Activated CD8-positive, alpha-beta T cell treated with anti-CD3 and anti-CD28 coated beads, Interleukin-2, amount 10 ng/mL, durations not matched to agents 7 days and 5 days (primary cell): ENCODE results near the gene RNASE13. TPM values are rescaled to one million over a fixed set of nuclear protein-coding genes. Genes with fewer than 3 reads are reported as not detected.
A peak's percentile ranks its signal among the peaks of the same experiment; 100 is the strongest.
"Not testable (repeated sequence)": the region's sequence is repeated elsewhere in the genome, so short reads cannot be mapped to it uniquely, and the experiment has no call there.

ENCODE experiments used
- ATAC-seq: fragments of 150-1000 bp; cut with Tn5 transposase; one replicate; pipeline ENCODE4 v1.10.0; 2021; ENCODE audit warnings: moderate library complexity
- CTCF ChIA-PET: fragments of 350-600 bp; sonication (Branson Sonifier 250); formaldehyde crosslinking; loops from one replicate; lab custom pipeline; 2021; ENCODE audit warnings: antibody characterized with exemption; lab: Charles Lee
- POLR2A ChIA-PET: fragments of 350-600 bp; sonication (Branson Sonifier 250); formaldehyde crosslinking; loops from one replicate; lab custom pipeline; 2021; ENCODE audit warnings: antibody characterized with exemption; lab: Charles Lee
- DNase-seq: peaks from one replicate; pipeline ENCODE4 v3.0.0-alpha.2; 2020
- H3K27ac Mint-ChIP-seq: one replicate; pipeline ENCODE4 v1.8.0; 2021; ENCODE audit warnings: mild to moderate bottlenecking, mixed read lengths
- H3K27me3 Mint-ChIP-seq: one replicate; pipeline ENCODE4 v1.8.0; 2021; ENCODE audit warnings: low read depth, mixed read lengths
- H3K36me3 Mint-ChIP-seq: one replicate; pipeline ENCODE4 v1.8.0; 2021; ENCODE audit warnings: low read depth, mixed read lengths
- H3K4me1 Mint-ChIP-seq: one replicate; pipeline ENCODE4 v1.8.0; 2021; ENCODE audit warnings: low read depth, mixed read lengths
- H3K4me3 Mint-ChIP-seq: one replicate; pipeline ENCODE4 v1.8.0; 2021; ENCODE audit warnings: mild to moderate bottlenecking, mixed read lengths
- H3K9me3 Mint-ChIP-seq: one replicate; pipeline ENCODE4 v1.8.0; 2022; ENCODE audit warnings: mixed read lengths; ENCODE audit not compliant: insufficient read depth
- total RNA-seq, 2 experiments: library from RNA; stranded (reverse); gene quantifications; one replicate each; pipeline ENCODE4 v1.2.3, GENCODE V29; 2021

RNASE13 gene
- total RNA-seq, 2 experiments from 2014 or later, result not detected

- H3K27ac Mint-ChIP-seq, result no peak overlapping the region
- POLR2A ChIA-PET, result no interaction called here
- H3K4me3 Mint-ChIP-seq, result no peak overlapping the region
- CTCF ChIA-PET, result interaction anchor here (1.8 to 6.3 kb wide), 5 partner anchors 14 to 86 kb away, joined by 6 to 126 read pairs (median 22); partner anchors contain the start of genes RNASE13, SLC39A2 and TPPP2
- ATAC-seq, result no peak
- no peak for DNase-seq
- H3K36me3 Mint-ChIP-seq, result no peaks in the 10 kb centered on the region
- H3K9me3 Mint-ChIP-seq, result no peaks in the 10 kb centered on the region
- H3K4me1 Mint-ChIP-seq, result no peaks in the 10 kb centered on the region
- H3K27me3 Mint-ChIP-seq, result peaks cover 10% of the 10 kb centered on the region
Observed at GRCh38 chr14:21017528-21018245, 16.9 kb downstream of the RNASE13 start.

GRCh38 chr14:21016413-21017190 lies 18.0 kb downstream of the RNASE13 start:
- POLR2A ChIA-PET, result no interaction called here

GRCh38 chr14:21015312-21015711 lies 19.3 kb downstream of the RNASE13 start:
- Mint-ChIP-seq H3K9me3 (no peaks in the 10 kb centered on the region), H3K4me3 (no peak overlapping the region), H3K27me3 (peaks cover 21% of the 10 kb centered on the region), H3K4me1 (no peaks in the 10 kb centered on the region), H3K36me3 (no peaks in the 10 kb centered on the region), H3K27ac (no peak overlapping the region)
- CTCF ChIA-PET, result interaction anchor here (0.9 to 9.2 kb wide), 36 partner anchors 8 to 287 kb away, joined by 3 to 193 read pairs (median 8); partner anchors contain the start of genes ARHGEF40, NDRG2, RNASE13 and RNASE7
- POLR2A ChIA-PET, result interaction anchor here (1.0 to 1.5 kb wide), 2 partner anchors 25 to 89 kb away, joined by 3 to 6 read pairs; no protein-coding TSS in a partner anchor
- no peak for DNase-seq
- no peak for ATAC-seq

More at GRCh38 chr14:21016413-21017190, 18.0 kb downstream of the RNASE13 start:
- Mint-ChIP-seq H3K27me3 (peaks cover 15% of the 10 kb centered on the region), H3K27ac (no peak overlapping the region), H3K4me3 (no peak overlapping the region), H3K9me3 (no peaks in the 10 kb centered on the region), H3K36me3 (no peaks in the 10 kb centered on the region), H3K4me1 (no peaks in the 10 kb centered on the region)
- ATAC-seq (no peak), DNase-seq (no peak)
- CTCF ChIA-PET, result interaction anchor here (2.5 to 9.2 kb wide), 8 partner anchors 15 to 87 kb away, joined by 22 to 193 read pairs (median 122); partner anchors contain the start of genes RNASE13, RNASE7, SLC39A2 and TMEM253

- peaks cover 21% of the 10 kb centered on the region for H3K27me3 Mint-ChIP-seq
- CTCF ChIA-PET, result interaction anchor here (0.6 to 9.2 kb wide), 40 partner anchors 9 to 953 kb away, joined by 3 to 193 read pairs (median 6); partner anchors contain the start of genes ARHGEF40, NDRG2, OR5AU1 and RNASE13
- POLR2A ChIA-PET, result interaction anchor here (1.0 to 1.5 kb wide), 2 partner anchors 25 to 89 kb away, joined by 3 to 6 read pairs; no protein-coding TSS in a partner anchor
- peak; percentile 82 for DNase-seq
- H3K36me3 Mint-ChIP-seq, result no peaks in the 10 kb centered on the region
- H3K4me1 Mint-ChIP-seq, result no peaks in the 10 kb centered on the region
- H3K27ac Mint-ChIP-seq, result no peak overlapping the region
- no peak overlapping the region for H3K4me3 Mint-ChIP-seq
- ATAC-seq, result peak; percentile 80
- no peaks in the 10 kb centered on the region for H3K9me3 Mint-ChIP-seq
Observed at GRCh38 chr14:21014761-21015190, 19.8 kb downstream of the RNASE13 start.

- ChIA-PET CTCF (interaction anchor here (1.4 to 9.2 kb wide), 4 partner anchors 30 to 92 kb away, joined by 4 to 193 read pairs (median 155); partner anchors contain the start of genes RNASE7 and TMEM253), POLR2A (no interaction called here)
- H3K9me3 Mint-ChIP-seq, result no peaks in the 10 kb centered on the region
- no peaks in the 10 kb centered on the region for H3K4me1 Mint-ChIP-seq
- H3K27me3 Mint-ChIP-seq, result peaks cover 21% of the 10 kb centered on the region
- no peak overlapping the region for H3K4me3 Mint-ChIP-seq
- ATAC-seq (no peak), DNase-seq (no peak)
- no peak overlapping the region for H3K27ac Mint-ChIP-seq
- no peaks in the 10 kb centered on the region for H3K36me3 Mint-ChIP-seq
Observed at GRCh38 chr14:21011136-21011535, 23.5 kb downstream of the RNASE13 start.

- H3K4me1 Mint-ChIP-seq, H3K4me3 Mint-ChIP-seq, H3K36me3 Mint-ChIP-seq, DNase-seq, H3K27ac Mint-ChIP-seq, H3K9me3 Mint-ChIP-seq, ATAC-seq: not testable (repeated sequence)
- peaks cover 18% of the 10 kb centered on the region for H3K27me3 Mint-ChIP-seq
- ChIA-PET POLR2A (interaction anchor here (0.7 kb wide), 1 partner anchor 146 kb away, joined by 3 read pairs; no protein-coding TSS in a partner anchor), CTCF (interaction anchor here (7.7 to 9.2 kb wide), 2 partner anchors 85 to 94 kb away, joined by 138 to 193 read pairs; partner anchors contain the start of gene TMEM253)
Observed at GRCh38 chr14:21009721-21010120, 24.9 kb downstream of the RNASE13 start.

GRCh38 chr14:21003788-21004346 lies 30.7 kb downstream of the RNASE13 start:
- Mint-ChIP-seq H3K4me3 (no peak overlapping the region), H3K27ac (no peak overlapping the region), H3K9me3 (no peaks in the 10 kb centered on the region), H3K4me1 (no peaks in the 10 kb centered on the region), H3K36me3 (no peaks in the 10 kb centered on the region), H3K27me3 (no peaks in the 10 kb centered on the region)
- no peak for DNase-seq
- CTCF ChIA-PET, result interaction anchor here (0.9 to 11.9 kb wide), 6 partner anchors 9 to 101 kb away, joined by 3 to 126 read pairs (median 9); no protein-coding TSS in a partner anchor
- POLR2A ChIA-PET, result no interaction called here
- ATAC-seq, result no peak

- Mint-ChIP-seq H3K36me3 (peaks cover 17% of the 10 kb centered on the region), H3K27me3 (no peaks in the 10 kb centered on the region), H3K4me1 (peaks cover 12% of the 10 kb centered on the region), H3K9me3 (no peaks in the 10 kb centered on the region), H3K4me3 (no peak overlapping the region), H3K27ac (no peak overlapping the region)
- ChIA-PET CTCF (interaction anchor here (1.0 to 11.9 kb wide), 4 partner anchors 10 to 104 kb away, joined by 3 to 126 read pairs (median 4); no protein-coding TSS in a partner anchor), POLR2A (no interaction called here)
- no peak for DNase-seq
- no peak for ATAC-seq
Observed at GRCh38 chr14:21001218-21001617, 33.4 kb downstream of the RNASE13 start.

- POLR2A ChIA-PET, result no interaction called here
- no peaks in the 10 kb centered on the region for H3K27me3 Mint-ChIP-seq
Observed at GRCh38 chr14:20999591-20999990, 35.0 kb downstream of the RNASE13 start.

GRCh38 chr14:20998674-20999366 lies 35.8 kb downstream of the RNASE13 start, which contains the start of gene SLC39A2:
SLC39A2 (plus strand) TSS chr14:20999293; CDS start chr14:20999447, 154 bp downstream.
- ATAC-seq (peak; percentile 20), DNase-seq (no peak)
- POLR2A ChIA-PET, result no interaction called here
- peaks cover 12% of the 10 kb centered on the region for H3K4me1 Mint-ChIP-seq
- peaks cover 39% of the 10 kb centered on the region for H3K36me3 Mint-ChIP-seq
- CTCF ChIA-PET, result interaction anchor here (1.2 to 11.9 kb wide), 4 partner anchors 17 to 106 kb away, joined by 3 to 126 read pairs (median 16); no protein-coding TSS in a partner anchor
- H3K4me3 Mint-ChIP-seq, result no peak within 1 kb of the TSS
- H3K9me3 Mint-ChIP-seq, result no peaks in the 10 kb centered on the region
- peak within 1 kb of the TSS; percentile 51 for H3K27ac Mint-ChIP-seq
- H3K27me3 Mint-ChIP-seq, result no peaks in the 10 kb centered on the region

More at GRCh38 chr14:20999591-20999990, 35.0 kb downstream of the RNASE13 start:
- DNase-seq (no peak), ATAC-seq (no peak)
- Mint-ChIP-seq H3K36me3 (peaks cover 33% of the 10 kb centered on the region), H3K4me3 (no peak overlapping the region), H3K4me1 (peaks cover 12% of the 10 kb centered on the region), H3K27ac (no peak overlapping the region), H3K9me3 (no peaks in the 10 kb centered on the region)
- CTCF ChIA-PET, result interaction anchor here (11.9 kb wide), 1 partner anchor 16 kb away, joined by 126 read pairs; no protein-coding TSS in a partner anchor
